Heart right ventricle (tissue), 16 donors: ENCODE measurements around the gene ADARB2. TPM values are rescaled to one million over a fixed set of nuclear protein-coding genes. Genes with fewer than 3 reads are reported as not detected.
"Not testable (repeated sequence)": the region's sequence is repeated elsewhere in the genome, so short reads cannot be mapped to it uniquely, and the experiment has no call there.

Source experiments
- ATAC-seq, 8 donors: fragments of 200-7000 bp; cut with Tn5 transposase; one replicate each; pipeline ENCODE4 v1.9.1; 2020; ENCODE audit warnings: mild to moderate bottlenecking in 8 of 8, moderate library complexity in 8 of 8, moderate number of reproducible peaks in 1 of 8
- DNase-seq, 2 donors: peaks; one replicate each; pipeline ENCODE4 v3.0.0-alpha.2; 2020
- H3K27ac ChIP-seq, 10 donors: fragments of 200-600 bp; sonication (generic) in 2 of 10; one replicate each; pipeline versions ENCODE4 v1.5.0 to v1.8.0; 2020 to 2022; ENCODE audit warnings: mild to moderate bottlenecking in 3 of 10
- H3K27me3 ChIP-seq, 7 donors: fragments of 200-600 bp; one replicate each; pipeline ENCODE4 v1.8.0; 2021 to 2022; ENCODE audit warnings: mild to moderate bottlenecking in 2 of 7
- H3K36me3 ChIP-seq, 9 donors: fragments of 200-600 bp; sonication (generic) in 1 of 9; one replicate each; pipeline versions ENCODE4 v1.5.0 to v1.8.0; 2020 to 2022; ENCODE audit warnings: mild to moderate bottlenecking in 2 of 9
- H3K4me1 ChIP-seq, 9 donors: fragments of 200-600 bp; sonication (generic) in 1 of 9; one replicate each; pipeline versions ENCODE4 v1.5.0 to v1.8.0; 2020 to 2022; ENCODE audit warnings: mild to moderate bottlenecking in 4 of 9
- H3K4me3 ChIP-seq, 10 donors: fragments of 200-600 bp; sonication (generic) in 2 of 10; one replicate each; pipeline versions ENCODE4 v1.5.0 to v1.8.0; 2020 to 2022; ENCODE audit warnings: mild to moderate bottlenecking in 7 of 10, moderate library complexity in 2 of 10
- H3K9me3 ChIP-seq, 11 donors: fragments of 200-600 bp in 10 of 11; sonication (generic) in 2 of 11; one replicate each; pipeline versions ENCODE4 v1.5.0 to v1.8.0; 2013 to 2022; ENCODE audit warnings: mild to moderate bottlenecking in 2 of 11, control low read depth in 1 of 11, moderate library complexity in 1 of 11
- WGBS, 2 donors: extraction: QIAGEN DNeasy Blood & Tissue Kit; methylation state at CpG; one replicate each; pipeline ENCODE4 v1.1.7; 2013; ENCODE audit warnings: inconsistent platforms in 1 of 2; 5-methylcytosine and 5-hydroxymethylcytosine counted together
- intact Hi-C, 10 donors: fragments of 100-400 bp; cut with DNase I; formaldehyde crosslinking; loops; one replicate each; pipeline versions ENCODE4 v1.11.1 to v1.14.2; 2022
- polyA plus RNA-seq, 2 donors: library from polyadenylated mRNA; stranded (reverse); fragments of 200-250 nt; gene quantifications; one replicate each; pipeline ENCODE4 v1.2.3, GENCODE V29; 2013
- total RNA-seq, 10 donors: library from RNA; stranded (reverse); fragmentation: NEBNext Ultra II Directional in 3 of 10; extraction: Animal tissue kit (Norgen Biotek cat#: 25700) in 3 of 10; gene quantifications; one replicate each; pipeline versions ENCODE4 v1.2.1 to v1.2.4, GENCODE V29; 2021 to 2023
- TF ChIP-seq, protein P1 (sequence below), 9 donors: fragments of 200-600 bp; sonication (generic) in 2 of 9; IDR thresholded peaks; one replicate each; pipeline versions ENCODE4 v1.5.0 to v1.8.0; 2021 to 2022; ENCODE audit warnings: antibody characterized with exemption in 9 of 9, mild to moderate bottlenecking in 5 of 9, moderate library complexity in 1 of 9
- donor health status: Arrhythmogenic right ventricular cardiomyopathy.
- donor health status: ischemic (EF 13 %, LVEDD 7.1; RV severe dilation, severe dysfunction).
- donor health status: healthy with polysubstance abuse.
- donor health status: DM: no; HTN: yes; CAD: no.
- donor health status: DM: no; HTN: no; CAD: no.
- donor health status: ischemic (EF 25% LVEDD 6.9; RV normal size, moderate dysfunction).
- donor health status: ischemic (EF 25% LVEDD 5.7; RV mildly dilated, moderate dysfunction).
- donor health status: healthy.
- donor health status: DM: yes; HTN: yes; CAD: no.
- donor health status: Ischemic cardiomyopathy.
- donor health status: ischemic (EF 35%, LVEDD 5.7; RV mildly dilated, moderate dysfunction).
- donor health status: nonischemic (EF 11% LVEDD 7.7; RV severe dilation, severe dysfunction).
- donor health status: DM: yes; HTN: yes; CAD: no.
- donor health status: PGD.
- donor health status: ischemic (EF 29% LVEDD 5.4; RV normal size, mild dysfunction).
- donor health status: nonischemic (EF 23%, LVEDD 6.1; RV moderate dilation, normal function).

The ADARB2 gene
- total and polyA plus RNA-seq, 12 donors: 0.08 to 0.47 (median 0.17) TPM; not detected in 2

GRCh38 chr10:1462032-1462431 lies 275.3 kb downstream of the ADARB2 start:
- no peaks in the 10 kb centered on the region for H3K36me3 ChIP-seq
- TF ChIP-seq, protein P1, sequence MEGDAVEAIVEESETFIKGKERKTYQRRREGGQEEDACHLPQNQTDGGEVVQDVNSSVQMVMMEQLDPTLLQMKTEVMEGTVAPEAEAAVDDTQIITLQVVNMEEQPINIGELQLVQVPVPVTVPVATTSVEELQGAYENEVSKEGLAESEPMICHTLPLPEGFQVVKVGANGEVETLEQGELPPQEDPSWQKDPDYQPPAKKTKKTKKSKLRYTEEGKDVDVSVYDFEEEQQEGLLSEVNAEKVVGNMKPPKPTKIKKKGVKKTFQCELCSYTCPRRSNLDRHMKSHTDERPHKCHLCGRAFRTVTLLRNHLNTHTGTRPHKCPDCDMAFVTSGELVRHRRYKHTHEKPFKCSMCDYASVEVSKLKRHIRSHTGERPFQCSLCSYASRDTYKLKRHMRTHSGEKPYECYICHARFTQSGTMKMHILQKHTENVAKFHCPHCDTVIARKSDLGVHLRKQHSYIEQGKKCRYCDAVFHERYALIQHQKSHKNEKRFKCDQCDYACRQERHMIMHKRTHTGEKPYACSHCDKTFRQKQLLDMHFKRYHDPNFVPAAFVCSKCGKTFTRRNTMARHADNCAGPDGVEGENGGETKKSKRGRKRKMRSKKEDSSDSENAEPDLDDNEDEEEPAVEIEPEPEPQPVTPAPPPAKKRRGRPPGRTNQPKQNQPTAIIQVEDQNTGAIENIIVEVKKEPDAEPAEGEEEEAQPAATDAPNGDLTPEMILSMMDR (IDR thresholded peaks at IDR 0.05): no peak
- H3K9me3 ChIP-seq: no peaks in the 10 kb centered on the region
- ATAC-seq (no peak), DNase-seq (no peak)
- no peak overlapping the region for H3K27ac ChIP-seq
- H3K4me3 ChIP-seq: no peak overlapping the region
- intact Hi-C loops: no loop called here
- H3K4me1 ChIP-seq: no peaks in the 10 kb centered on the region
- 65 to 69% methylated on average over 5 of the region's 5 CpGs for WGBS, 2 donors
- peaks cover 0 to 25% (median 11%) of the 10 kb centered on the region in 7 donors for H3K27me3 ChIP-seq

GRCh38 chr10:1461016-1461415 lies 276.3 kb downstream of the ADARB2 start:
- no peak for DNase-seq
- Histone ChIP-seq H3K27ac (no peak overlapping the region), H3K9me3 (no peaks in the 10 kb centered on the region), H3K27me3 (peaks cover 0 to 21% (median 15%) of the 10 kb centered on the region in 7 donors), H3K4me3 (no peak overlapping the region), H3K4me1 (no peaks in the 10 kb centered on the region), H3K36me3 (no peaks in the 10 kb centered on the region)
- TF ChIP-seq, protein P1 (IDR thresholded peaks at IDR 0.05): no peak
- intact Hi-C loops: no loop called here
- no peak for ATAC-seq
- WGBS, 2 donors: 46 to 47% methylated on average over 9 of the region's 9 CpGs

DNA sequence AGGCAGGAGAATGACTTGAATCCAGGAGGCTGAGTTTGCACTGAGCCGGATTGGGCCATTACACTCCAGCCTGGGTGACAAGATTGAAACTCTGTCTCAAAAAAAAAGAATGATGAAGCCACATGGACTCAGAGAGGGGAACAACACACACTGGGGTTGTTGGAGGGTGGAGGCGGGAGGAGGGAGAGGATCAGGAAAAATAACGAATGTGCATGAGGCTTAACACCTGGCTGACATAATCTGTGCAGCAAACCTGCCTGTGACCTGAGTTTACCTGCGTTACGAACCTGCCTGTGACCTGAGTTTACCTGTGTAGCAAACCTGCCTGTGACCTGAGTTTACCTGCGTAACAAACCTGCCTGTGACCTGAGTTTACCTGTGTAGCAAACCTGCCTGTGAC lies 277.7 kb downstream of the ADARB2 start:
- WGBS, 2 donors: 82 to 95% methylated on average over 6 of the region's 6 CpGs
- ATAC-seq, intact Hi-C loops: not testable (repeated sequence)

DNA sequence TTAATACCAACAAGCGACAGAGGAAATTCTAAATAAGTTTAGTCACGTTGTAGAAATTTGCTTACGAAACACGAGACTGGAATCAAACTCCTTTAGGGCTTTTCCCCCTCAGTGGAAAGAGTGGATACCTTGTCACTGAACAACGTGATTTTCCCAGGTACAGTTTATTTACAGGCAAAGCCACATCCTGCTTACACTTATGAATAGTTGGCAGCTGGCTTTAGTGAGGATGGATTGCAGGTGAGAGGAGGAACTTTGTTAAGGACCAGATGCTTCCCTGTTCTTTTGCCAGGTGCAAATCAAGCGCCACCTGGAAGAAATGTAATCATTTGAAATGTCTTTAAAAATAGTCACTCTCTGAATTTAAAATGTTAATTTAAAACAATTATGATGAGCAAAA lies 282.4 kb downstream of the ADARB2 start:
- no peaks in the 10 kb centered on the region for H3K36me3 ChIP-seq
- WGBS, 2 donors: 75% methylated on average over 6 of the region's 6 CpGs
- peaks cover 0 to 5% (median 0%) of the 10 kb centered on the region in 11 donors for H3K9me3 ChIP-seq
- H3K27ac ChIP-seq: no peak overlapping the region
- intact Hi-C loops: no loop called here
- TF ChIP-seq, protein P1 (IDR thresholded peaks at IDR 0.05): no peak
- H3K4me3 ChIP-seq: no peak overlapping the region
- H3K4me1 ChIP-seq: no peaks in the 10 kb centered on the region
- DNase-seq: no peak
- ATAC-seq: no peak
- H3K27me3 ChIP-seq: peaks cover 0 to 28% (median 16%) of the 10 kb centered on the region in 7 donors

More for the DNA sequence above, 277.7 kb downstream of the ADARB2 start:
- peaks cover 0 to 16% (median 6%) of the 10 kb centered on the region in 7 donors for H3K27me3 ChIP-seq
- DNase-seq, H3K4me1 ChIP-seq, H3K4me3 ChIP-seq, H3K36me3 ChIP-seq, H3K27ac ChIP-seq, H3K9me3 ChIP-seq: not testable (repeated sequence)

DNA sequence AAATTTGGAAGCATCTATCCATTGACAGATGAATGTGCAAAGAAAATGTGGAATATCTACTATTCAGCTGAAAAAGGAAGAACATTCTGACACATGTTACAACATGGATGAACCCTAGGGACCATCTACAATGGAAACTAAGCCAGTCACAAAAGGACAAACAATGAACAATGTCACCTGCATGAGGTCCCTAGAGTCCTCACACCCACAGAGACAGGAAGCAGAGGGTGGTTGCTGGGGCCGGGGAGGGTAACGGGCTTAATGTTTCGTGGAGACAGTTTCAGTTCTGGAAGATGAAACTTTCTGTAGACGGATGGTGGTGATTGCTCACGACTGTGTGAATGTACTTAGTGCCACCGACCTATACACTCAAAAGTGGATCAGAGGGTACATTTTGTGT lies 282.9 kb downstream of the ADARB2 start:
- Histone ChIP-seq H3K36me3 (no peaks in the 10 kb centered on the region), H3K4me3 (no peak overlapping the region), H3K27me3 (peaks cover 0 to 31% (median 21%) of the 10 kb centered on the region in 7 donors), H3K9me3 (peaks cover 0 to 5% (median 0%) of the 10 kb centered on the region in 11 donors), H3K27ac (no peak overlapping the region), H3K4me1 (no peaks in the 10 kb centered on the region)
- DNase-seq (no peak), ATAC-seq (no peak)
- TF ChIP-seq, protein P1 (IDR thresholded peaks at IDR 0.05): no peak
- 73 to 80% methylated on average over 6 of the region's 6 CpGs for WGBS, 2 donors
- intact Hi-C loops: no loop called here
